HCT116 (cell line): ENCODE data around the gene SCG5. TPM values are rescaled to one million over a fixed set of nuclear protein-coding genes. Genes with fewer than 3 reads are reported as not detected.
"Not testable (repeated sequence)": the region's sequence is repeated elsewhere in the genome, so short reads cannot be mapped to it uniquely, and the experiment has no call there.

Experiments
- ATAC-seq: fragments of 200-7000 bp; cut with Tn5 transposase; 2 replicates; pipeline ENCODE4 v1.9.1; 2020; ENCODE audit warnings: mild to moderate bottlenecking, moderate library complexity
- Bru-seq: library from RNA; stranded (reverse); fragments of 400-500 nt; gene quantifications from one replicate; lab custom pipeline; 2021; lab: Mats Ljungman, UMichigan
- BruChase-seq, 2 experiments: library from RNA; stranded (reverse); fragments of 400-500 nt; gene quantifications; one replicate each; lab custom pipeline; 2021; lab: Mats Ljungman, UMichigan
- BruUV-seq: library from RNA; stranded (reverse); fragments of 400-500 nt; replicated peaks from 2 replicates; lab custom pipeline; 2021; lab: Mats Ljungman, UMichigan
- CTCF ChIA-PET: fragments of 300-600 bp; sonication (Branson Sonifier 250); formaldehyde crosslinking; loops from one replicate; lab custom pipeline; 2021; ENCODE audit warnings: antibody characterized with exemption; lab: Charles Lee
- POLR2A ChIA-PET: fragments of 300-600, 350-600 bp; sonication (Branson Sonifier 250); formaldehyde crosslinking; loops from one replicate; lab custom pipeline; 2021; ENCODE audit warnings: antibody characterized with exemption; lab: Charles Lee
- RAD21 ChIA-PET, 2 experiments: fragments of 300-600 bp; sonication (Branson Sonifier 250); formaldehyde crosslinking; loops; one replicate each; lab custom pipeline; 2023; ENCODE audit warnings: low total read pairs in 2 of 2; ENCODE audit not compliant: uncharacterized antibody in 2 of 2, unreplicated experiment in 2 of 2, low non-redundant PET in 1 of 2; lab: Charles Lee
- DNase-seq: peaks from one replicate; pipeline ENCODE4 v3.0.0-alpha.2; 2010; ENCODE audit warnings: low read depth, low spot score
- H2AFZ ChIP-seq: fragments of 200-600 bp; shearing (Covaris generic), sonication (generic); 2 replicates; pipeline ENCODE4 v1.6.1; 2017; ENCODE audit warnings: low read depth, mixed run types, mixed read lengths, antibody characterized with exemption, low read length; ENCODE audit not compliant: poor library complexity, severe bottlenecking
- H3K27ac ChIP-seq: 2 replicates; pipeline ENCODE4 v1.5.1; 2012; ENCODE audit warnings: low read depth, low read length
- H3K27me3 ChIP-seq: fragments of 200-600 bp; sonication (generic); 2 replicates; pipeline ENCODE4 v1.6.1; 2016; ENCODE audit warnings: mixed run types, low read length, mixed read lengths; ENCODE audit not compliant: insufficient read depth
- H3K36me3 ChIP-seq, 2 experiments: fragments of 200-500 bp in 1 of 2; fragments of 200-600 bp in 1 of 2; sonication (Bioruptor generic) in 1 of 2; sonication (generic) in 1 of 2; 2 replicates each; pipeline versions ENCODE4 v1.5.1 to v1.6.1; 2014 to 2016; ENCODE audit warnings: low read length in 2 of 2, inconsistent platforms in 1 of 2, mixed read lengths in 1 of 2, mixed run types in 1 of 2; ENCODE audit not compliant: insufficient read depth in 2 of 2, control insufficient read depth in 1 of 2
- H3K4me1 ChIP-seq, 2 experiments: fragments of 200-600 bp in 1 of 2; sonication (generic) in 1 of 2; 2 replicates each; pipeline versions ENCODE4 v1.5.1 to v1.6.1; 2012 to 2017; ENCODE audit warnings: low read length in 2 of 2, inconsistent platforms in 1 of 2, mild to moderate bottlenecking in 1 of 2, mixed read lengths in 1 of 2, mixed run types in 1 of 2, moderate library complexity in 1 of 2; ENCODE audit not compliant: insufficient read depth in 2 of 2, control insufficient read depth in 1 of 2
- H3K4me2 ChIP-seq: fragments of 200-600 bp; sonication (generic); 2 replicates; pipeline ENCODE4 v1.6.1; 2017; ENCODE audit warnings: mixed run types, low read length, mixed read lengths
- H3K4me3 ChIP-seq, 2 experiments: fragments of 200-600 bp in 1 of 2; sonication (generic) in 1 of 2; replicated peaks in 1 of 2; 2 replicates each; pipeline ENCODE4 v1.5.1; 2011 to 2016; ENCODE audit warnings: low read length in 2 of 2, control low read depth in 1 of 2, low read depth in 1 of 2, mild to moderate bottlenecking in 1 of 2, mixed read lengths in 1 of 2, mixed run types in 1 of 2
- H3K79me2 ChIP-seq: fragments of 200-600 bp; sonication (generic); 2 replicates; pipeline ENCODE4 v1.6.1; 2017; ENCODE audit warnings: mild to moderate bottlenecking, mixed run types, low read length, moderate library complexity, mixed read lengths; ENCODE audit not compliant: insufficient read depth
- H3K9ac ChIP-seq: fragments of 200-600 bp; sonication (generic); 2 replicates; pipeline ENCODE4 v1.6.1; 2016; ENCODE audit warnings: low read length, mixed read lengths
- H3K9me2 ChIP-seq: fragments of 200-600 bp; sonication (generic), shearing (Covaris generic); 2 replicates; pipeline ENCODE4 v1.6.1; 2017; ENCODE audit warnings: mixed run types, mild to moderate bottlenecking, moderate library complexity; ENCODE audit not compliant: insufficient read depth
- H3K9me3 ChIP-seq, 2 experiments: fragments of 200-500 bp in 1 of 2; fragments of 200-600 bp in 1 of 2; sonication (Bioruptor generic) in 1 of 2; sonication (generic) in 1 of 2; 2 replicates each; pipeline ENCODE4 v1.6.1; 2014 to 2017; ENCODE audit warnings: low read length in 2 of 2, mixed read lengths in 2 of 2, inconsistent platforms in 1 of 2, low read depth in 1 of 2, mild to moderate bottlenecking in 1 of 2, mixed run types in 1 of 2, moderate library complexity in 1 of 2; ENCODE audit not compliant: control insufficient read depth in 1 of 2, insufficient read depth in 1 of 2
- H4K20me1 ChIP-seq: fragments of 200-600 bp; sonication (generic), shearing (Covaris generic); 2 replicates; pipeline ENCODE4 v1.6.1; 2017; ENCODE audit warnings: mixed run types, mild to moderate bottlenecking, moderate library complexity; ENCODE audit not compliant: insufficient read depth
- TCF7L2 ChIP-seq: IDR thresholded peaks from 2 replicates; pipeline ENCODE4 v1.7.0; 2011; ENCODE audit warnings: borderline replicate concordance, inconsistent platforms; ENCODE audit not compliant: insufficient read depth, insufficient read length; ENCODE audit errors: extremely low read depth
- intact Hi-C: fragments of 100-400 bp; cut with micrococcal nuclease; formaldehyde crosslinking; loops from 2 replicates; pipeline ENCODE4 v1.10.0; 2022
- long read RNA-seq: library from polyadenylated mRNA; unstranded; transcript quantifications from one replicate; pipeline ENCODE4 v2.0.0, GENCODE V29; 2021; ENCODE audit not compliant: unreplicated experiment
- polyA plus RNA-seq: library from polyadenylated mRNA; unstranded; fragments of >200 nt; gene quantifications from 2 replicates; pipeline ENCODE4 v1.2.1, GENCODE V29; 2012; ENCODE audit warnings: missing spikeins
- total RNA-seq: library from RNA; stranded (reverse); gene quantifications from one replicate; pipeline ENCODE4 v1.2.1, GENCODE V29; 2021; ENCODE audit not compliant: unreplicated experiment

SCG5 gene, protein sequence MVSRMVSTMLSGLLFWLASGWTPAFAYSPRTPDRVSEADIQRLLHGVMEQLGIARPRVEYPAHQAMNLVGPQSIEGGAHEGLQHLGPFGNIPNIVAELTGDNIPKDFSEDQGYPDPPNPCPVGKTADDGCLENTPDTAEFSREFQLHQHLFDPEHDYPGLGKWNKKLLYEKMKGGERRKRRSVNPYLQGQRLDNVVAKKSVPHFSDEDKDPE
- total RNA-seq (1.7 TPM), Bru-seq, nascent RNA (percentile 56 among the genes with signal in this experiment), BruChase-seq, experiment 1, labeled RNA remaining after a 6-hour chase (percentile 63 among the genes with signal in this experiment), BruChase-seq, experiment 2, labeled RNA remaining after a 2-hour chase (percentile 64 among the genes with signal in this experiment)
- 0.72 and 0.76 TPM in 2 replicates for polyA plus RNA-seq
- long read RNA-seq, partial matches to known transcripts, result 0 of 1 reads
- long read RNA-seq, other reads (novel, unspliced or antisense), result 1 of 1 reads

- Histone ChIP-seq H3K4me2 (no peak within 1 kb of the TSS), H3K27ac (no peak within 1 kb of the TSS), H3K9ac (no peak within 1 kb of the TSS), H3K79me2 (peaks cover 11% of the 10 kb centered on the region; the same call in 1 of the 2 replicates), H3K4me3 (no peak within 1 kb of the TSS), H3K36me3 (peaks cover 35 to 36% of the 10 kb centered on the region in 2 experiments), H3K4me1 (no peaks in the 10 kb centered on the region), H3K27me3 (no peaks in the 10 kb centered on the region), H4K20me1 (no peaks in the 10 kb centered on the region), H2AFZ (no peak within 1 kb of the TSS), H3K9me2 (no peaks in the 10 kb centered on the region), H3K9me3 (no peaks in the 10 kb centered on the region)
- no peak for DNase-seq
- peak; percentile 52 for ATAC-seq
- ChIA-PET RAD21 (no interaction called here), POLR2A (no interaction called here), CTCF (no interaction called here)
- intact Hi-C loops, result no loop called here
- no TSS peak for BruUV-seq
- TF ChIP-seq TCF7L2, result no peak
Observed at GRCh38 chr15:32641517-32642059, at the start of gene SCG5. SCG5 (plus strand) TSS chr15:32641710; CDS start chr15:32643593, 1,883 bp downstream.

DNA sequence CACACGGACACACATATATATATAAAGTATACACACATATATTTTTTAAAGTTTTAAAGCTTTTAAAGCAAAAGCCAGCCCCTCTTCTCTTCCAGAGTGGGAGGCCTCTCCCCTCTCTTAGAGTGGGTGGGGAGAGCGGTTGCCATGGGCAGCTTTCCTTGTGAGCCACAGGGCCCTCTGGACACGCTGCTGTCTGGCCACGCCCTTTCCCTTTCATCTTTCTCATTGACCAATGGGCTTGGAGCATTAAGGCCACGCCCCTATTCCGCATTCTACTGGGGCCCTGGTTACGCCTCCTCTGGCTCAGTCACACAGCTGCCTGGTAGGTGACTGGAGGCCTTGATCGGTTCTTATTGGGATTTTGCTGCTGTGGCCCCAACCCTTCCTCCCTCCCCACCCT lies 48.4 kb upstream of the SCG5 start, which contains the start of gene GOLGA8N:
TSS of gene GOLGA8N (plus strand) at position 306 of the 400 bp plus-strand sequence.
- H3K9me3 ChIP-seq, intact Hi-C loops, BruUV-seq, POLR2A ChIA-PET, RAD21 ChIA-PET, CTCF ChIA-PET, H3K9me2 ChIP-seq, H3K27me3 ChIP-seq, H2AFZ ChIP-seq, H4K20me1 ChIP-seq, H3K27ac ChIP-seq, ATAC-seq, H3K9ac ChIP-seq, DNase-seq, H3K4me3 ChIP-seq, H3K4me2 ChIP-seq, H3K79me2 ChIP-seq, H3K4me1 ChIP-seq, H3K36me3 ChIP-seq: not testable (repeated sequence)

DNA sequence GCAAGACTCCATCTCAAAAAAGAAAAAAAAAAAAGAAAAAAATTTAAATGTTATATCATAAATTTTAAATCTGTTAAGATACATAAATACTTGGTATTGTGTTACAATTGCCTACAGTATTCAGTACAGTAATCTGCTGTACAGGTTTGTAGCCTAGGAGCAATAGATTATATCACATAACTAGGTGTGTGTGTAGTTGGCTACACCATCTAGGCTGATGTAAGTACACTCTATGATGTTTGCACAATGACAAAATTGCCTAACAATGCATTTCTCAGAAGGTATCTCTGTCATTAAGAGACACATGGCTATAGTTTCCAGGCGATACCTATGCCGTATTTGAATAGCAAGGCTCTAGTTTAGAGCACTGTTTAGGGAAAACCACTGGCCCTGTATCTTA lies 32.0 kb upstream of the SCG5 start:
- H3K4me1 ChIP-seq, H4K20me1 ChIP-seq, H3K4me3 ChIP-seq, DNase-seq, H3K9me2 ChIP-seq, BruUV-seq, RAD21 ChIA-PET, ATAC-seq, H3K4me2 ChIP-seq, H3K27ac ChIP-seq, H3K27me3 ChIP-seq, H3K79me2 ChIP-seq, H3K36me3 ChIP-seq, H3K9ac ChIP-seq, H3K9me3 ChIP-seq, POLR2A ChIA-PET, intact Hi-C loops, H2AFZ ChIP-seq: not testable (repeated sequence)
- CTCF ChIA-PET, result interaction anchor here (0.7 kb wide), 1 partner anchor 174 kb away, joined by 3 read pairs; no protein-coding TSS in a partner anchor
